OCI-LY1 (cell line): Measurements from ENCODE around the gene BBS12.
A peak's percentile ranks its signal among the peaks of the same experiment; 100 is the strongest.

Experiments
- H2AFZ ChIP-seq: fragments of 200-600 bp; sonication (generic), shearing (Covaris generic); 2 replicates; pipeline ENCODE4 v1.6.0; 2014; ENCODE audit warnings: antibody characterized with exemption, mild to moderate bottlenecking, low read length
- H3F3A ChIP-seq: fragments of 200-600 bp; sonication (generic), shearing (Covaris generic); 2 replicates; pipeline ENCODE4 v1.6.0; 2014; ENCODE audit warnings: mild to moderate bottlenecking, antibody characterized with exemption, low read length, moderate library complexity; ENCODE audit not compliant: insufficient read depth
- H3K27ac ChIP-seq: fragments of 200-600 bp; sonication (generic); 2 replicates; pipeline ENCODE4 v1.5.1; 2014; ENCODE audit warnings: low read length, mixed run types, mild to moderate bottlenecking, low read depth; ENCODE audit not compliant: poor library complexity, severe bottlenecking
- H3K27me3 ChIP-seq: fragments of 200-600 bp; sonication (generic); 2 replicates; pipeline ENCODE4 v1.6.0; 2014; ENCODE audit warnings: antibody characterized with exemption, mild to moderate bottlenecking, low read length, moderate library complexity; ENCODE audit not compliant: insufficient read depth
- H3K36me3 ChIP-seq: fragments of 200-600 bp; sonication (generic); 2 replicates; pipeline ENCODE4 v1.6.1; 2014; ENCODE audit warnings: mild to moderate bottlenecking, antibody characterized with exemption, low read length, moderate library complexity, mixed read lengths; ENCODE audit not compliant: insufficient read depth
- H3K4me1 ChIP-seq: fragments of 200-600 bp; sonication (generic); 2 replicates; pipeline ENCODE4 v1.5.1; 2014; ENCODE audit warnings: mild to moderate bottlenecking, low read length, moderate library complexity; ENCODE audit not compliant: insufficient read depth, severe bottlenecking
- H3K4me2 ChIP-seq: fragments of 200-600 bp; sonication (generic), shearing (Covaris generic); 2 replicates; pipeline ENCODE4 v1.6.1; 2014; ENCODE audit warnings: low read length
- H3K4me3 ChIP-seq: fragments of 200-600 bp; sonication (generic); 2 replicates; pipeline ENCODE4 v1.5.1; 2014; ENCODE audit warnings: low read length, low read depth, mild to moderate bottlenecking, mixed read lengths; ENCODE audit not compliant: poor library complexity, severe bottlenecking
- H3K79me2 ChIP-seq: fragments of 200-600 bp; shearing (Covaris generic); 2 replicates; pipeline ENCODE4 v1.6.1; 2016; ENCODE audit warnings: mixed run types, low read length, mixed read lengths; ENCODE audit not compliant: insufficient read depth
- H3K9ac ChIP-seq: fragments of 200-600 bp; sonication (generic), shearing (Covaris generic); 2 replicates; pipeline ENCODE4 v1.6.1; 2014; ENCODE audit warnings: mild to moderate bottlenecking, low read length, mixed read lengths
- H3K9me2 ChIP-seq: fragments of 200-600 bp; sonication (generic), shearing (Covaris generic); 2 replicates; pipeline ENCODE4 v1.6.1; 2014; ENCODE audit warnings: low read depth, mild to moderate bottlenecking, low read length, mixed read lengths
- H3K9me3 ChIP-seq: fragments of 200-600 bp; shearing (Covaris generic); 2 replicates; pipeline ENCODE4 v1.6.1; 2014; ENCODE audit warnings: low read length, mixed read lengths
- H4K20me1 ChIP-seq: fragments of 200-600 bp; sonication (generic), shearing (Covaris generic); 2 replicates; pipeline ENCODE4 v1.6.0; 2016; ENCODE audit warnings: mild to moderate bottlenecking, low read length; ENCODE audit not compliant: insufficient read depth
- CTCF ChIP-seq: fragments of 200-600 bp; sonication (generic), shearing (Covaris generic); IDR thresholded peaks from 2 replicates; pipeline ENCODE4 v1.5.1; 2017; ENCODE audit warnings: mild to moderate bottlenecking, antibody characterized with exemption, low read length, moderate library complexity, mixed read lengths
- EZH2 ChIP-seq: fragments of 200-600 bp; sonication (generic), shearing (Covaris generic); IDR thresholded peaks from 2 replicates; pipeline ENCODE4 v1.8.0; 2017; ENCODE audit warnings: borderline replicate concordance, mixed run types, mild to moderate bottlenecking, antibody characterized with exemption, low read length, moderate library complexity, mixed read lengths

BBS12 gene

DNA sequence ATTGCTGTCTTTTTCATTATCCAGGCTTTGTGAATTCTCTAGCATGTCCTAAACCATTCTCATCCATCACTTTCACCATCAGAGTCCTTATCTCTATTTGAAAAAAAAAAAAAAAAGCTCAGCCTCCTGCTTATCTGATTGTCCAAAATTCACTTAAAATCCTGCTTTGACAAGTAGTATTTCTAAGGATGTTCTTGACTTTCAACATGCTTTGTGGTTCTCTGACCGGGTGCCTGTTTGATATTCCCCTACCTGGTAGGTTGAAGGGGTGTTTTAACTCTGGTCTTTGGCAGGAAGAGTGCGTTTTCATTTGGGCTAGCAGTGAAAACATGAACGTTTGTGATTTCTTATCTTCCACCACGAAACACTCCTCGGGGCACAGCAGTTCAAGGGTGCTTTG is 17.3 kb upstream of the BBS12 start:
- Histone ChIP-seq H3K79me2 (no peaks in the 10 kb centered on the region), H2AFZ (no peak overlapping the region), H3K4me3 (no peak overlapping the region), H3K4me2 (no peak overlapping the region), H3K27ac (no peak overlapping the region), H4K20me1 (no peaks in the 10 kb centered on the region), H3K4me1 (no peaks in the 10 kb centered on the region), H3F3A (no peaks in the 10 kb centered on the region), H3K9ac (no peak overlapping the region), H3K9me3 (no peaks in the 10 kb centered on the region), H3K36me3 (no peaks in the 10 kb centered on the region), H3K27me3 (no peaks in the 10 kb centered on the region), H3K9me2 (no peaks in the 10 kb centered on the region)
- TF ChIP-seq CTCF: no peak
- TF ChIP-seq EZH2: no peak

GRCh38 chr4:122716825-122717448 is 15.6 kb upstream of the BBS12 start:
- H3K9me2 ChIP-seq: no peaks in the 10 kb centered on the region
- H3K79me2 ChIP-seq: no peaks in the 10 kb centered on the region
- H3K9ac ChIP-seq: no peak overlapping the region
- peak; percentile 95 for TF ChIP-seq CTCF
- TF ChIP-seq EZH2: no peak
- no peaks in the 10 kb centered on the region for H3K9me3 ChIP-seq
- no peaks in the 10 kb centered on the region for H3K36me3 ChIP-seq
- no peaks in the 10 kb centered on the region for H3K27me3 ChIP-seq
- no peak overlapping the region for H3K4me2 ChIP-seq
- H3K4me3 ChIP-seq: no peak overlapping the region
- H3K4me1 ChIP-seq: no peaks in the 10 kb centered on the region
- no peaks in the 10 kb centered on the region for H3F3A ChIP-seq
- no peak overlapping the region for H2AFZ ChIP-seq
- no peak overlapping the region for H3K27ac ChIP-seq
- no peaks in the 10 kb centered on the region for H4K20me1 ChIP-seq

GRCh38 chr4:122718281-122718680 is 14.2 kb upstream of the BBS12 start:
- Histone ChIP-seq H3K9me2 (no peaks in the 10 kb centered on the region), H3K9ac (no peak overlapping the region), H3K79me2 (no peaks in the 10 kb centered on the region), H3K27me3 (no peaks in the 10 kb centered on the region), H2AFZ (no peak overlapping the region), H4K20me1 (no peaks in the 10 kb centered on the region), H3K36me3 (no peaks in the 10 kb centered on the region), H3K4me1 (no peaks in the 10 kb centered on the region), H3K27ac (no peak overlapping the region), H3K4me3 (no peak overlapping the region), H3K4me2 (no peak overlapping the region), H3K9me3 (no peaks in the 10 kb centered on the region), H3F3A (no peaks in the 10 kb centered on the region)
- TF ChIP-seq EZH2 (no peak), CTCF (no peak)
